ENCODE results near the gene SMAD3. TPM values are rescaled to one million over a fixed set of nuclear protein-coding genes. Genes with fewer than 3 reads are reported as not detected.

SMAD3 gene
- total RNA-seq, 1 experiment from 2014 or later = 89.2 TPM

DNA sequence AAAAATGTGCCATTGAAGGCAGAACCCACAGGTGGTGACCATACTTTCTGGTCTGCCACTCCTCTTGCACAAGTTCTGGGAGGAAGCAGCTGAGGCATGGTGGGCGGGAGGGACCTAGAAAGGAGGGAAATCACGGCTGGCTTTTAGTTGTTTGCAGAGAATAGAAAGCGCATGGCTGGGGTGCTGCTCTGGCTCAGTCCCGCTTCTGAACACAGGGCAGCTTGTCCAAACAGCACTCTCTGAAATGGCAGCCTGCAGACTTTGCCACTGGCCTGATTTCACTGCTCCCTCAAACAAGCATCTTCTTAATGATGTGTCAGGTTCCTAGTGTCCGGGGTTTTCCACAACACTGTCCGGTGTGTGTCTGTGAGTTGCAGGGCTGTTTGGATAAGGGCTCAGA is 112.3 kb downstream of the SMAD3 start:
- TF ChIP-seq EZH2 (IDR thresholded peaks at IDR 0.05) (no peak), CBX3 (IDR thresholded peaks at IDR 0.05; ENCODE audit: low read depth) (no peak), ZFX (IDR thresholded peaks at IDR 0.05) (no peak), POLR2A (IDR thresholded peaks at IDR 0.05; ENCODE audit: borderline replicate concordance, extremely low read depth, insufficient read depth, insufficient read length) (no peak), SRF (IDR thresholded peaks at IDR 0.05; ENCODE audit: low read depth) (no peak), EZH2phosphoT487 (IDR thresholded peaks at IDR 0.05; ENCODE audit: borderline replicate concordance) (no peak), JUND (IDR thresholded peaks at IDR 0.05) (no peak), ELF1 (IDR thresholded peaks at IDR 0.05; ENCODE audit: borderline replicate concordance, low read depth) (no peak), POLR2AphosphoS5 (IDR thresholded peaks at IDR 0.05; ENCODE audit: low read depth, low read length) (no peak), CEBPB (IDR thresholded peaks at IDR 0.05; ENCODE audit: low read depth) (no peak)
- TF ChIP-seq, protein P1, sequence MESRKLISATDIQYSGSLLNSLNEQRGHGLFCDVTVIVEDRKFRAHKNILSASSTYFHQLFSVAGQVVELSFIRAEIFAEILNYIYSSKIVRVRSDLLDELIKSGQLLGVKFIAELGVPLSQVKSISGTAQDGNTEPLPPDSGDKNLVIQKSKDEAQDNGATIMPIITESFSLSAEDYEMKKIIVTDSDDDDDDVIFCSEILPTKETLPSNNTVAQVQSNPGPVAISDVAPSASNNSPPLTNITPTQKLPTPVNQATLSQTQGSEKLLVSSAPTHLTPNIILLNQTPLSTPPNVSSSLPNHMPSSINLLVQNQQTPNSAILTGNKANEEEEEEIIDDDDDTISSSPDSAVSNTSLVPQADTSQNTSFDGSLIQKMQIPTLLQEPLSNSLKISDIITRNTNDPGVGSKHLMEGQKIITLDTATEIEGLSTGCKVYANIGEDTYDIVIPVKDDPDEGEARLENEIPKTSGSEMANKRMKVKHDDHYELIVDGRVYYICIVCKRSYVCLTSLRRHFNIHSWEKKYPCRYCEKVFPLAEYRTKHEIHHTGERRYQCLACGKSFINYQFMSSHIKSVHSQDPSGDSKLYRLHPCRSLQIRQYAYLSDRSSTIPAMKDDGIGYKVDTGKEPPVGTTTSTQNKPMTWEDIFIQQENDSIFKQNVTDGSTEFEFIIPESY (IDR thresholded peaks at IDR 0.05; ENCODE audit: extremely low read depth, insufficient replicate concordance, low read length) = no peak
- TF ChIP-seq, protein P2, sequence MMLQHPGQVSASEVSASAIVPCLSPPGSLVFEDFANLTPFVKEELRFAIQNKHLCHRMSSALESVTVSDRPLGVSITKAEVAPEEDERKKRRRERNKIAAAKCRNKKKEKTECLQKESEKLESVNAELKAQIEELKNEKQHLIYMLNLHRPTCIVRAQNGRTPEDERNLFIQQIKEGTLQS (IDR thresholded peaks at IDR 0.05) = no peak
- no peaks in the 10 kb centered on the region for H4K20me1 ChIP-seq (ENCODE audit: insufficient read depth)
- ATAC-seq (no peak), DNase-seq (ENCODE audit: low read depth, low spot score) (no peak)
- intact Hi-C loops (cut with micrococcal nuclease) = loop anchor here (10.0 kb wide), 1 partner anchor 233 kb away; no protein-coding TSS in a partner anchor
- H3K4me3 ChIP-seq (replicated peaks in 1 of 2; ENCODE audit: low read depth in 1 of 2, low read length in 2 of 2) = no peak overlapping the region
- no peak overlapping the region for H2AFZ ChIP-seq (ENCODE audit: low read depth, low read length, poor library complexity, severe bottlenecking)
- CTCF ChIA-PET = no interaction called here
- POLR2A ChIA-PET = no interaction called here
- no peaks in the 10 kb centered on the region for H3K27me3 ChIP-seq (ENCODE audit: insufficient read depth, low read length)
- RAD21 ChIA-PET (ENCODE audit: low non-redundant PET in 1 of 2, low total read pairs in 2 of 2, uncharacterized antibody in 2 of 2, unreplicated experiment in 2 of 2) = no interaction called here
- no peaks in the 10 kb centered on the region for H3K9me2 ChIP-seq (ENCODE audit: insufficient read depth)
- no peaks in the 10 kb centered on the region for H3K9me3 ChIP-seq (ENCODE audit: control insufficient read depth in 1 of 2, insufficient read depth in 1 of 2, low read depth in 1 of 2, low read length in 2 of 2)
- H3K79me2 ChIP-seq (ENCODE audit: insufficient read depth, low read length) = peaks cover 30% of the 10 kb centered on the region; the same call in 1 of the 2 replicates
- no peak overlapping the region for H3K9ac ChIP-seq (ENCODE audit: low read length)
- peaks cover 28 to 55% of the 10 kb centered on the region in 2 experiments for H3K4me1 ChIP-seq (ENCODE audit: control insufficient read depth in 1 of 2, insufficient read depth in 2 of 2, low read length in 2 of 2)
- no TSS peak for BruUV-seq (replicated peaks)
- peaks cover 2 to 53% of the 10 kb centered on the region in 2 experiments; a peak in 3 of 4 replicates for H3K36me3 ChIP-seq (ENCODE audit: control insufficient read depth in 1 of 2, insufficient read depth in 2 of 2, low read length in 2 of 2)
- no peak overlapping the region for H3K4me2 ChIP-seq (ENCODE audit: low read length)
- H3K27ac ChIP-seq (ENCODE audit: low read depth, low read length) = no peak overlapping the region
